GM18867 (cell line): ENCODE data around the gene EXD1.
"Not testable (repeated sequence)": the region's sequence is repeated elsewhere in the genome, so short reads cannot be mapped to it uniquely, and the experiment has no call there.

Experiments
- ATAC-seq: cut with Tn5 transposase; IDR thresholded peaks from one replicate; pipeline ENCODE4 v1.9.1; 2021; ENCODE audit warnings: mild to moderate bottlenecking, moderate library complexity; ENCODE audit not compliant: unreplicated experiment

The EXD1 gene

DNA sequence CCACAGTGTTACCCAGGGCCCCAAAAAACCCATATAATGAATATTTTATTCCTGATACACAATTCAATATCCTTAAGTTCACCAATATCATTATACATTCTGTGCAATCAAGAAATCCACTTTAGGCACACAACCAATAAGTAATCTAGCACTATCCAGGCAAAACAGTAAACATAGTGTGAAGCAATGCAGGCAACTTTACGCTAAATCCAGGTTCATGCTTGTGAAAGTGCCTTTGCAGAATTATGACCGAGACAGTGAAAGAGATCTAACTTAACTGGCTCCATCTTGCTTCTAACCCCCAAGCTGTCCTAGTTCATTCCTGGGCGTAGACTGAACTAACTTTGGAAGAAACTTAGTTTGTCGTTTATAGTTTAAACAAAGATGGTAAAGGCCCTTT is 80.3 kb downstream of the EXD1 start:
- no peak for ATAC-seq

DNA sequence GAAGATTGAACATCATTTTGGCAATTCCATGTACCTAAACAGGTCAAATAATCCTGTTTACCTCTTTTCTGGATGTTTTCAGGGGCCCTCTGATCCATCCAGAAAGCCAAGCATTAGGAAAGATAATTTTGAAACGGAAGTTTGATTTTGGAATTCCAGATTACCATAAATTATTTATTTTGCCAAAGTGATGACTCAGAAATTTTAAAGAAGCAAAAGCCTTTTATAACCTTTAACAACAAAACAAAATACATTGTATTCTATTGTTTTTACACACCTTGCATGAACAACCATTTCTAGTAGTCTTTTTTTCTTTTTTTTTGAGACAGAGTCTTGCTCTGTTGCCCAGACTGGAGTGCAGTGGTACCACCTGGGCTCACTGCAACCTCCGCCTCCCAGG is 82.5 kb downstream of the EXD1 start:
- no peak for ATAC-seq

DNA sequence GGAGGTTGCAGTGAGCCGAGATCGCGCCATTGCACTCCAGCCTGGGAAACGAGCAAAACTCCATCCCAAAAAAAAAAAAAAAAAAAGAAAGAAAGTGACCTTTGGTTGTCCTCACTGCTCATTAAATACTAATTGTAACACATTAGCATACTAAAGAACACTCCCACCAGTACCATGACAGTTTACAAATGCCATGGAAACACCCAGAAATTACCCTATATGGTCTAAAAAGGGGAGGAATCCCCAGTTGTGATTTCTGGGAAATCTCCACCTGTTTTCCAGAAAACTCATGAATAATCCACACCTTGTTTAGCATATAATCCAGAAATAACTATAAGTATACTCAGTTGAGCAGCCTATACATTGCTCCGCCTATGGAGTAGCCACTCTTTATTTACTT is 90.9 kb downstream of the EXD1 start:
- ATAC-seq, result no peak

DNA sequence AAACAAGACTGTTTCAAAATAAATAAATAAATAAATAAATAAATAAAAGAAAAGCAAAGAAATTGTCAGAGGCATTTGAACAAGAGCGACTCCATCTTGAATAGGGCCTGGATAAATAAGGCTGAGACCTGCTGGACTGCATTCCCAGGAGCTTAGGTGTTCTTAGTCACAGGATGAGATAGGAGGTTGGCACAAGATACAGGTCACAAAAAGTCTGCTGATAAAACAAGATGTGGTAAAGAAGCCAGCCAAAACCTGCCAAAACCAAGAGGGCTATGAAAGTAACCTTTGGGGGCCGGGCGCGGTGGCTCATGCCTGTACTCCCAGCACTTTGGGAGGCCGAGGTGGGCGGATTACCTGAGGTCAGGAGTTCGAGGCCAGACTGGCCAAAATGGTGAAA is 91.4 kb downstream of the EXD1 start:
- not testable (repeated sequence) for ATAC-seq

DNA sequence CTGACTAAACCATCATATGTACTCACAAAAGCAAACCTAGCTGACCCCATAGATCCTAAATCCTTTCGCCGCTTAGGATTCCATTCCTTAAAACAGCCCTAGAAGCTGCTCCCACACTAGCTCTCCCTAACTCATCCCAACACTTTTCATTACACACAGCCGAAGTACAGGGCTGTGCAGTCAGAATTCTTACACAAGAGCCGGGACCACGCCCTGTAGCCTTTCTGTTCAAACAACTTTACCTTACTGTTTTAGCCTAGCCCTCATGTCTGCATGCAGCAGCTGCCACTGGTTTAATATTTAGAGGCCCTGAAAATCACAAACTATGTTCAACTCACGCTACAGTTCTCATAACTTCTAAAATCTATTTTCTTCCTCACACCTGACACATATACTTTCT is 95.0 kb downstream of the EXD1 start:
- not testable (repeated sequence) for ATAC-seq

DNA sequence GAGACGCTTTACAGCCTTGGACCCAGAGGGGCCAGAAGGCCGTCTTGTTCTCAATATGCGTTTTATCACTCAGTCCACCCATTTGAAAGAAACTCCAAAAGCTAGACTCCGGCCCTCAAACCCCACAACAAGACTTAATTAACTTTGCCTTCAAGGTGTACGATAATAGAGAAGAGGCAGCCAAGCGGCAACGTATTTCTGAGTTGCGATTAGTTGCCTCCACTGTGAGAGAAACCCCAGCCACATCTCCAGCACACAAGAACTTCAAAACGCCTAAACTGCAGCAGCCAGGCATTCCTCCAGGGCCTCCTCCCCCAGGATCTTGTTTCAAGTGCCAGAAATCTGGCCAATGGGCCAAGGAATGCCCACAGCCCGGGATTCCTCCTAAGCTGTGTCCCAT is 97.1 kb downstream of the EXD1 start:
- ATAC-seq, result no peak
